Fibroblast of skin of back (primary cell): ENCODE data around the gene GAPT. TPM values are rescaled to one million over a fixed set of nuclear protein-coding genes. Genes with fewer than 3 reads are reported as not detected.

ENCODE experiments used
- DNase-seq: peaks from one replicate; pipeline ENCODE4 v3.0.0-alpha.2; 2013
- polyA plus RNA-seq, 2 experiments: library from polyadenylated mRNA; unstranded; fragments of 120-200 nt; gene quantifications; one replicate each; pipeline ENCODE4 v1.2.1, GENCODE V29; 2013; ENCODE audit not compliant: insufficient read length in 2 of 2

Gene GAPT
- polyA plus RNA-seq (2013, experiment 1 of 2; ENCODE audit: insufficient read length): not detected
- not detected for polyA plus RNA-seq (2013, experiment 2 of 2; ENCODE audit: insufficient read length)

DNA sequence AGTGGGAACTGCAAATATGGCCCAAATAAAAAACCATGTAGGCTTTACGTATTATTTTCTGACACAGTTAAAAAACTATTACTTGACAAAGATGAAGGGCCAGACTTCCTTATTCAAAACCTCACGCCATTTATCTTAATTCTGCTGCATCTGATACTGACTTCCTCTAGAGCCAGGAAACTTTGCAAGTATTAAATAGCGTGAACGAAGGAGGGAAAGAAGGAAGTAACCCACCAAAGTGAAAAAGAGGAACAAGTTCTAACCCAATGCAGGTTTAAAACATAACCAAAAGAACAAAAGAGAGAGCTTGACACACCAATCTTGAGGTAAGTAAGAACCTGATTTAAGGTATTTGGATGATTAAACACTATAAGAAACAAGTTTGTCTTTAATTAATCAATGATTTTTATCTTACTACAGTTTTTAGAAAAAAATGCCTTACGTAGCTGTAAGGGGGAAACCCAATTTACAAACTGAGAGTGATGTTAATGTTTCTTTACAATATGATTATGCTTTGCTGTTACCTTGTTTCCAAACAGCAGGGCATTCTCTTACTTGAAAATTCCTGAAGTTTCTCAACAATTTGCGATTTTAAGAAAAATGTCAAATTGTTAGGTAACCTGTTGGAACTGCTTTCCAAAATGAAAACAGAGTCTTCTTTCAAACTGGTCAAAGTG is at the start of gene GAPT:
Gene GAPT (plus strand): TSS at position 220 of the 677 bp plus-strand sequence. CDS start 3,102 bp downstream, outside the sequence.
- no peak for DNase-seq

DNA sequence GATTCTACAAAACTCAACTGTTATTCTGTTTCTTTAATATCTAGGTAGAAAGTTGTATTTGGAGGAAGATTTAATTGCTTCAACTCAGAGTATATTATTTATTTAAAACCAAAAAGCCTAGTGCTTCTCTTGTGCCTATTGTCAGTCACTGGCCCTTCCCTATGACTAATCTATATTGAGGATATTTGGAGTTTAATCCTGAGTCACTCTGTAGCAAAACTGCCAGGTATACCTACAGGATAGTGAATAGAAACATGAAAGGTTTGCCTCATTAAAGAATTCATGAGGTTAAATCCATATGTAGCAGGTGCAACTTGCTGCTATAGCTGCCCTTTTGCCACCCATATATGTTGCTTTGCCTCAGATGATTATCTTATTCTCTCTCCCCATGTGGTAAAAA is 46.4 kb upstream of the GAPT start:
- DNase-seq: no peak

DNA sequence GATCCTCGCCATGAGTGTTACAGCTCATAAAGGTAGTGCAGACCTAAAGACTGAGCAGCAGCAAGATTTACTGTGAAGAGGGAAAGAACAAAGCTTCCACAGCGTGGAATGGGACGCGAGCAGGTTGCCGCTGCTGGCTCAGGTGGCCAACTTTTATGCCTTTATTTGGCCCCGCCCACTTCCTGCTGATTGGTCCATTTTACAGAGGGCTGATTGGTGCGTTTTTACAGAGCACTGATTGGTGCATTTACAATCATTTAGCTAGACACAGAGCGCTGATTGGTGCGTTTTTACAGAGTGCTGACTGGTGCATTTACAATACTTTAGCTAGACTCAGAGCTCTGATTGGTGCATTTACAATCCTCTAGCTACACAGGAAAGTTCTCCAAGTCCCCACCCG is 45.2 kb upstream of the GAPT start:
- no peak for DNase-seq

- DNase-seq: peak; percentile 27
These were observed 44.0 kb upstream of the GAPT start for GRCh38 chr5:58447226-58447625.

GRCh38 chr5:58450018-58450417 is 41.2 kb upstream of the GAPT start:
- no peak for DNase-seq

- no peak for DNase-seq
These were observed 40.2 kb upstream of the GAPT start for GRCh38 chr5:58450811-58451629.

DNA sequence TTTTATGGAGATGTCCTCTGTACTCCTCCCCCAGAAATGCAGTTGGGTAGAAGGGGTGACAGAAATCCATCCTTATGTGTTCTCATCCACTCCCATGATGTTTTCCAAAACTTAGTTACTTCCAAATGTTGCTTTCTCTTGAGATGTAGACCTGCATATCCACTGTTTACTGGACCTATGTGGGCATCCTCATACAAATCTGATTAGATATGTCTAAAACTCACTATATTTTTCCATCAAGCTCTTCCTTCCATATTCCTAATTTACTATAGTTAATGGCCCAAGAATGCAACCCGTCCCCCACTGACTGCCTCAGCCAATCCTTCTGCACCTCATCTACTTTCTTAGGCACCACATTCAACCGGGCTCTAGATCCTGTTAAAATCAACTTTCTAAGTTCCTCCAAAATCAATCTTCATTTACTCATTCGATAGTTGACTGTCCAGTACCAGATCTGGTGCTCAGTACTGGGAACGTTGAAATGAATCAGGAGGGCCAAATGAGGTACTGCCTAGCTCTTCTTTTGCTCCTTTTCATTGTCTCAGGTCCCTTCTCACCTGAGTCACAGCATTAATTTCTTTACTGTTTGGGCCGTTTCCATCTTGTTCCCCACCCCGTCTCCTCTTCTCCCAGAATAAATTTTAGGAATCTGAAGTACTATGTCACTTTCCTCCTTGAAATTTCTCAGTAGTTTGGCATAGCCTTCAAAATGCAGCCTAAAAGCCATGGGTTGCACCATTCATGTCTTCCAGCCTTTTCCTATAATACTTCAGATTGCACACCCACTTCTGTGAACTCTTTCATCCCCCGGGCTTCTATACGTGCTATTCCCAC is 39.3 kb upstream of the GAPT start:
- no peak for DNase-seq

GRCh38 chr5:58452566-58453258 is 38.5 kb upstream of the GAPT start:
- no peak for DNase-seq

DNA sequence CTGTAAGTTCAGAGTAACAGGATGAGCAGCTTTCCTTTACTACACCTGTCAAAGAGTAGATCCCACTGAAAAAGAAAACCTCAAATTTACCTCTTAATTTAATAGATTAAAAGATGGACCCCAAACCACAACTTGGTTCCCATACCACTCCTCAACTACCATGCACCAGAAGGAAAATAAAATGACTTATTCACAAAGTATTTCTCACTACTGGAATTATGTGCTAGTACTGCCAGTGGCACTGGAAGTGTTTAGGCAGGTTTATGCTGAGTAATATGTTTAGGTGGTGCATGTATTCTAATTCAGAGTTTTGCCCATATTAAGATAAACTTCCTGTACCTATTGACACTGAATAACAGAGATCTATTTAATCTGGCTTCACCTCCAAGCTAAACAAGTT is 37.9 kb upstream of the GAPT start:
- no peak for DNase-seq

DNA sequence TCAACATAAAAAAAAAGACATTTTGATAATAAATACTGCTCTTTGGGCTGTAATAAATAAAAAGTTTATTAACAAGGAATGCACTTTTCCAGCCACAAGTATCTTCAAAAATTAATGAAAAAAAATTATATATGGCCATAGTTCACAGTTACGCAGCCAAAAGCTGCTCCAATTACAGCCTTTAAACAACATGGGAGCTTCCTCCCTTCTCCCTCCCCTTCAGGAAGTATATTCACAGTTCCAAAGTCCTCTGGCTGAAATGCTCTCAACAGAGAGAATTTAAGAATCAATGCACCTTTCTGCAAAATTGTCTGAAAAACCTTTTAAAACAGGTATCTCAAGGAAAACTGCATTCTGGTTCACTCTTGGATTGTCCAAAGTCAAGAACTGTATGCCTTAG is 37.2 kb upstream of the GAPT start:
- DNase-seq: no peak

DNA sequence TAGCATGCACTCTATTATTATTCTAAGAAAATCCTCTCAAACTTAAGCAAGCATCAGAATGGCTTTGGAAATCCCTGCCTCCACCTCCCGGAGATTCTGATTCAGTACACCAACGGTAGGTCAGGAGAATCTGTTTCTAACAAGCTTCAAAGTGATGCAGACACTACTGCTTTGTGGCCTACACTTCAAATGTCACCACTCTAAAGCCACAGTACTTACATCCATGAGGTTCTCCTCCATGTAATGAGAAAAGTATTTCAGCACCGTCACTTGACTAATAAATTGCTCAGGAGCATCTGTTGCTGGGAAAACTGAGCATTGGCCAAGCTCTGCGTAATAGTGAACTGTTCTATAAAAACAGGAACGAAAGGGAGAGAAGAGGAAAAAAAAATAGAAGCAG is 36.2 kb upstream of the GAPT start:
- peak; percentile 70 for DNase-seq

- no peak for DNase-seq
These were observed 35.8 kb upstream of the GAPT start for GRCh38 chr5:58455480-58455879.

GRCh38 chr5:58456026-58456425 is 35.2 kb upstream of the GAPT start:
- DNase-seq: no peak

GRCh38 chr5:58456486-58456885 is 34.7 kb upstream of the GAPT start:
- no peak for DNase-seq

DNA sequence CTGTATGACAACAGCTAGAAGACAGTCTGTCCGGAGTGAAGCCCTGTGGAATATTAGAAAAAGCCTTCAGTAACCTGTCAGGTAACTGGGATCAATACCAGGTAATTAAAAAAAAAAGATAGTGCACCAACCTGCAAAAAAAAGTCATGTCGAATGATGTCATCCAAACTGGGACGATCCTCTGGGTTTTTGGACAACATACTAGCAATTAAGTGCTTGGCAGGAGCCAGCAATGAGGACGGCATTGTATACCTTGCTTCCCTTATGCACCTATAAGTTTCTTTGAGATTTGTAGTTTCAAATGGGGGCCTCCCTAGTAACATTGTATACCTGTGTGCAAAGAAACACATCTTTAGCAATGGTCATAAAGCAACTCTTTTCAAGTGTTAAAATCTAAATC is 34.2 kb upstream of the GAPT start:
- no peak for DNase-seq

DNA sequence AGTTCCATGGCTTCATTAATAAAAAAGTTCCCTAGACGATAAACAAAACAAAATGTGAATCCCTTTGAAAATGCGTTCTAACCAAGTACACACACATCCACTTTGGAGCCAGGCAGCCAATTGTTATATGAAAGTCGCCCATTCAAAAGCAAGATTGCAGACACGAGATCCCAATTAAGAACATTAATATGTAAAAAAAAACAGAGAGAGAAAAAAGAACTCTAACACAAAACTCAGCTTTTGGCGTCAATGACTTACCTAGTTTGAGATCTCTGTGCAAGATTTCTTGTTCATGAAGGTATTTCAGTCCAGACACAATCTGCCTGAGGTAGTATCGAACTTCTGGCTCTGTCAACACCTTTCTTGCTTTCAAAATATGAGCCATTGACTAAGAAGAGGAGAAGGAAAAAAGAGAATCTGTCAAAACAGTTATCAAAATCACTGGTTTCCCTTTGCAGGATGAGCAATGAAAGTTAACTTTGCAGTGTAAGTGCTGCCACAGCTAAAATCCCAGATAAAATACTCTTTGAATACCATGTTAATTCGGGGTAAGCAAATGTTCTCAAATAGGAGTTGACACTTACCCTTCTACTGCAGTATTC is 33.0 kb upstream of the GAPT start:
- no peak for DNase-seq

DNA sequence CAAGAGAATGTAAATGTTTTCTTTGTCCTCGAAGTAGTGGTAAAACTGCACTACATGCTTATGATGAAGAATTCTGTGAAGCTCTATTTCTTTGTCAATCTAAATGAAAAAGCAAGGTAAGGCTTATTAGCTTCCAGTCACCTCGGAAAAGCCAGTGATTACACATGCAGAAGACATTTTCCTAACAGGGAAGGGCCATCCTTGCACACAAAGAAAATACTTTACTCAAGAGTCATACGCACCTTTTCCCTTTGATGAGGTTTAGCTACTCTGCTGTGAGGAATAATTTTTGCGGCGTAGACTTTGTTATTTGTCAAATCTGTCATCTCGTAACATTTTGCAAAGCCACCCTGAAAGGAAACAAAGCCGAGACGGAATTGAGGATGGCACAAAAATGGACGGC is 32.5 kb upstream of the GAPT start:
- peak; percentile 30 for DNase-seq

- peak; percentile 48 for DNase-seq
These were observed 31.9 kb upstream of the GAPT start for GRCh38 chr5:58459146-58460001.

- DNase-seq: peak; percentile 89
These were observed 31.1 kb upstream of the GAPT start, which contains the start of gene PLK2 for GRCh38 chr5:58460002-58460731. Gene PLK2 (minus strand): TSS chr5:58460086. CDS start chr5:58459959, 127 bp downstream.

DNA sequence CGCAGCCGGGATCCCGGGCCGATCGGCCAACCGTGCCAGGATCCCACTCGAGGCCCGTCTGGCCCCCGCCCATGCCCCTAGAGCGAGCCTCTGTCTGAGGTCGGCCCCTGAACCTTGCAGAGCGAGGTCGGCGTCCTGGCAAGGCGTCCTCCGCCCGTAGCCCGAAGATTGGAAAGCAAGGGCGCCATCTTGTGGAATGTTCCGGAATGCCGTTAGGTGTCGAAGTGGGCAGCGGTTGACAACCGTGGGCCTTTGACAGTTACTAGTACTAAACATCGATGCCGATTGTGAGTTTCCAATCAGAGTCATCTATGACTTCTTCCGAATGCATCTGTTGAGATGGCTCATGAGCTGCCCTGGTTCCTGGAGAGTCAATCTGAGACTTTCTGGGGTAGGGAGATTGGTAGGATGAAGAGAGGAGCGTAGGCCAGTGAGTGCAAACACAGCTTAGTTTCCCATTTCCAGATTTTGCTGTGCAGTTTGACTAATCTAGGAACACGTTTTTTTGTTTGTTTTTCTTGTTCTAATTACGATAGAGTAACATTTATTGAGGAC is 30.4 kb upstream of the GAPT start:
- peak; percentile 85 for DNase-seq
